ENCODE data around the gene SAFB. TPM values are rescaled to one million over a fixed set of nuclear protein-coding genes. Genes with fewer than 3 reads are reported as not detected.

The SAFB gene
- total and polyA plus RNA-seq, 2 of the 4 experiments (the other 2 are of a cell fraction): 18.5 to 41.2 TPM

DNA sequence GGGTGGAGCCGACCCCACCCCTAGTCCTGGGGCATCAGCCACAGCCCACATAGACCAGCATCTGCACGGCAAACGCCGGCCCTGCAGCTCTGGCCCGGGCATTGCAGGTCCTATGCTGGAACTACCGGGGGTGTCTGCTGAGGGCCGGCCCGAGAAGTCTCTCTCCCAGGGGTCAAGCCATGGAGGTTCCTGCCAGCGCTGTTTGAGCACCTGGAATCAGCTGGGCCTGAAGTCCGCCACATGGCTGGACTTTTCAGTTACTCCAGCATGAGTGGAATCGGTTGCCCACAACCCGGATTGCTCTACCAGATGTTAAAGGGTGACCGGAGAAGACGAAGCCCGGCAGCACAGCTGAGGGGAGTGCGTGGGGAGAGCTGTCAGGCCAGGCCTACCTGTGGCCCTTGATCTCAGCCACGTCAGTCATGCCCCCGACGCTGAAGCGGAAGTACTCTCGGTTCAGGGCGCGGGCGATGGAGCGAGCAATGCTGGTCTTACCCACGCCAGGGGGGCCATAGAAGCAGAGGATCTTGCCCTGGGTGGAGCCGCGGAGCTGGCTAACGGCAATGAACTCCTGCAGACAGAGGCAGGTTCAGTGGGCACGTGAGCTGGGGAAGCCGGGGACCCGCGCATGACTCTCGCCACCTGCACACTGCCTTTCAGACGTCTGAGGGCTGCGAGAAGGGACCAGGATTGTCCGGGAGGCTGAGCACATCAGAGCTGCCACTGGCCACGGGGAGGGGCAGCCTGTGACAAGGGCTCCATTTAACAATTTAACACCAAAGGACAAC is 75.9 kb downstream of the SAFB start:
- no peak overlapping the region for H3K4me3 ChIP-seq (ENCODE audit: insufficient read depth, low read depth, low read length)
- no peak overlapping the region for H3K56ac ChIP-seq (ENCODE audit: extremely low read depth, insufficient read depth, low read length)
- H3K4ac ChIP-seq (ENCODE audit: low read depth, low read length): no peak overlapping the region
- no peak overlapping the region for H3K18ac ChIP-seq (ENCODE audit: low read depth, low read length)
- 91% methylated on average over 22 of the region's 38 CpGs; no CpG with 5 or more reads in 1 of the 2 experiments for WGBS, 2 experiments (ENCODE audit: extremely low coverage in 2 of 2, insufficient read length in 1 of 2)
- no peak overlapping the region for H2BK20ac ChIP-seq (ENCODE audit: low read depth, low read length)
- peaks cover 12 to 64% of the 10 kb centered on the region in 2 experiments; a peak in 3 of 4 replicates for H3K79me1 ChIP-seq (ENCODE audit: low read depth in 1 of 2, low read length in 2 of 2)
- H4K20me1 ChIP-seq (ENCODE audit: insufficient read depth, low read length): peaks cover 56% of the 10 kb centered on the region
- no TSS peak for BruUV-seq (replicated peaks)
- H2BK15ac ChIP-seq (ENCODE audit: low read depth, low read length): no peak overlapping the region
- ChIA-PET POLR2A (ENCODE audit: unreplicated experiment) (no interaction called here), CTCF (no interaction called here)
- H3K23ac ChIP-seq (ENCODE audit: low read depth, low read length): no peak overlapping the region
- H3K9ac ChIP-seq (ENCODE audit: low read depth, low read length): no peak overlapping the region
- peak overlapping the region; percentile 15 for H2AK9ac ChIP-seq (replicated peaks; ENCODE audit: low read depth, low read length, poor library complexity)
- 0 out of 2 replicates have a peak, but pooled peaks cover 2% of the 10 kb centered on the region for H3K9me1 ChIP-seq (ENCODE audit: insufficient read depth, low read length)
- no peak overlapping the region for H4K91ac ChIP-seq (ENCODE audit: insufficient read depth, low read depth, low read length)
- no peak overlapping the region for H3K4me2 ChIP-seq (ENCODE audit: low read depth, low read length)
- ATAC-seq (ENCODE audit: low read depth) (no peak), DNase-seq (no peak)
- no peaks in the 10 kb centered on the region for H3K9me3 ChIP-seq (ENCODE audit: control insufficient read depth, insufficient read depth, low read length)
- dilution Hi-C loops (cut with HindIII; ENCODE audit: low sequenced_read_pairs, unreplicated experiment): no loop called here
- H4K8ac ChIP-seq (ENCODE audit: low read depth in 2 of 2, low read length in 2 of 2): no peak overlapping the region
- H2AFZ ChIP-seq (replicated peaks; ENCODE audit: low read length, poor library complexity): no peak overlapping the region
- H2BK120ac ChIP-seq (ENCODE audit: low read depth, low read length): no peak overlapping the region
- H3K27me3 ChIP-seq (ENCODE audit: control insufficient read depth, insufficient read depth, low read length): no peaks in the 10 kb centered on the region
- H3K4me1 ChIP-seq (ENCODE audit: control insufficient read depth, insufficient read depth, low read length): 0 out of 2 replicates have a peak, but pooled peaks cover 2% of the 10 kb centered on the region
- H3K36me3 ChIP-seq (ENCODE audit: control insufficient read depth, insufficient read depth, low read length): peaks cover 66% of the 10 kb centered on the region
- in situ Hi-C loops (cut with MboI; ENCODE audit: low sequenced_read_pairs): no loop called here
- intact Hi-C loops (cut with micrococcal nuclease): no loop called here
- no peak overlapping the region for H2AK5ac ChIP-seq (ENCODE audit: low read depth, low read length)
- H3K14ac ChIP-seq (replicated peaks; ENCODE audit: low read depth, low read length): no peak overlapping the region
- H4K5ac ChIP-seq (ENCODE audit: low read depth, low read length): no peak overlapping the region
- no peak overlapping the region for H2BK5ac ChIP-seq (ENCODE audit: low read depth, low read length, poor library complexity, severe bottlenecking)
- H3K27ac ChIP-seq (ENCODE audit: insufficient read depth, low read length): no peak overlapping the region
- TF ChIP-seq, protein P1, sequence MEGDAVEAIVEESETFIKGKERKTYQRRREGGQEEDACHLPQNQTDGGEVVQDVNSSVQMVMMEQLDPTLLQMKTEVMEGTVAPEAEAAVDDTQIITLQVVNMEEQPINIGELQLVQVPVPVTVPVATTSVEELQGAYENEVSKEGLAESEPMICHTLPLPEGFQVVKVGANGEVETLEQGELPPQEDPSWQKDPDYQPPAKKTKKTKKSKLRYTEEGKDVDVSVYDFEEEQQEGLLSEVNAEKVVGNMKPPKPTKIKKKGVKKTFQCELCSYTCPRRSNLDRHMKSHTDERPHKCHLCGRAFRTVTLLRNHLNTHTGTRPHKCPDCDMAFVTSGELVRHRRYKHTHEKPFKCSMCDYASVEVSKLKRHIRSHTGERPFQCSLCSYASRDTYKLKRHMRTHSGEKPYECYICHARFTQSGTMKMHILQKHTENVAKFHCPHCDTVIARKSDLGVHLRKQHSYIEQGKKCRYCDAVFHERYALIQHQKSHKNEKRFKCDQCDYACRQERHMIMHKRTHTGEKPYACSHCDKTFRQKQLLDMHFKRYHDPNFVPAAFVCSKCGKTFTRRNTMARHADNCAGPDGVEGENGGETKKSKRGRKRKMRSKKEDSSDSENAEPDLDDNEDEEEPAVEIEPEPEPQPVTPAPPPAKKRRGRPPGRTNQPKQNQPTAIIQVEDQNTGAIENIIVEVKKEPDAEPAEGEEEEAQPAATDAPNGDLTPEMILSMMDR (conservative IDR thresholded peaks at IDR 0.05; ENCODE audit: low read depth, low read length): no peak
- TF ChIP-seq, protein P2, sequence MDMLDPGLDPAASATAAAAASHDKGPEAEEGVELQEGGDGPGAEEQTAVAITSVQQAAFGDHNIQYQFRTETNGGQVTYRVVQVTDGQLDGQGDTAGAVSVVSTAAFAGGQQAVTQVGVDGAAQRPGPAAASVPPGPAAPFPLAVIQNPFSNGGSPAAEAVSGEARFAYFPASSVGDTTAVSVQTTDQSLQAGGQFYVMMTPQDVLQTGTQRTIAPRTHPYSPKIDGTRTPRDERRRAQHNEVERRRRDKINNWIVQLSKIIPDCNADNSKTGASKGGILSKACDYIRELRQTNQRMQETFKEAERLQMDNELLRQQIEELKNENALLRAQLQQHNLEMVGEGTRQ (IDR thresholded peaks at IDR 0.05; ENCODE audit: low read depth, low read length): no peak
- TF ChIP-seq CEBPB (IDR thresholded peaks at IDR 0.05; ENCODE audit: low read depth, low read length): no peak
- no peak for TF ChIP-seq MXI1 (IDR thresholded peaks at IDR 0.05; ENCODE audit: borderline replicate concordance, low read depth, low read length)
- no peak for TF ChIP-seq RAD21 (IDR thresholded peaks at IDR 0.05; ENCODE audit: low read length)
- TF ChIP-seq NFE2L2 (IDR thresholded peaks at IDR 0.05; ENCODE audit: low read depth, low read length): no peak
- TF ChIP-seq, protein P3, sequence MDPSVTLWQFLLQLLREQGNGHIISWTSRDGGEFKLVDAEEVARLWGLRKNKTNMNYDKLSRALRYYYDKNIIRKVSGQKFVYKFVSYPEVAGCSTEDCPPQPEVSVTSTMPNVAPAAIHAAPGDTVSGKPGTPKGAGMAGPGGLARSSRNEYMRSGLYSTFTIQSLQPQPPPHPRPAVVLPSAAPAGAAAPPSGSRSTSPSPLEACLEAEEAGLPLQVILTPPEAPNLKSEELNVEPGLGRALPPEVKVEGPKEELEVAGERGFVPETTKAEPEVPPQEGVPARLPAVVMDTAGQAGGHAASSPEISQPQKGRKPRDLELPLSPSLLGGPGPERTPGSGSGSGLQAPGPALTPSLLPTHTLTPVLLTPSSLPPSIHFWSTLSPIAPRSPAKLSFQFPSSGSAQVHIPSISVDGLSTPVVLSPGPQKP (IDR thresholded peaks at IDR 0.05; ENCODE audit: borderline replicate concordance, low read depth, low read length): no peak
- TF ChIP-seq CHD1 (IDR thresholded peaks at IDR 0.05; ENCODE audit: low read depth, low read length): no peak
- TF ChIP-seq POLR2A (IDR thresholded peaks at IDR 0.05; ENCODE audit: low read depth, low read length): no peak
- no peak for TF ChIP-seq RCOR1 (IDR thresholded peaks at IDR 0.05; ENCODE audit: insufficient replicate concordance, low read length)
- TF ChIP-seq FOS (IDR thresholded peaks at IDR 0.05; ENCODE audit: low read depth, low read length): no peak
- TF ChIP-seq SMC3 (IDR thresholded peaks at IDR 0.05; ENCODE audit: low read depth, low read length): no peak
- TF ChIP-seq BHLHE40 (IDR thresholded peaks at IDR 0.05; ENCODE audit: low read depth, low read length): no peak
- TF ChIP-seq MAZ (IDR thresholded peaks at IDR 0.05; ENCODE audit: borderline replicate concordance, low read depth, low read length): no peak
- no peak for TF ChIP-seq RFX5 (IDR thresholded peaks at IDR 0.05; ENCODE audit: low read depth, low read length)
